Parathyroid adenoma (tissue), 2 donors: ENCODE data around the gene HAUS7.

ENCODE experiments used
- H2AFZ ChIP-seq: fragments of 300-600 bp; sonication (generic); one replicate; pipeline ENCODE4 v1.7.0; 2017; ENCODE audit warnings: antibody characterized with exemption, mild to moderate bottlenecking
- H3K27ac ChIP-seq: fragments of 300-600 bp; sonication (generic); one replicate; pipeline ENCODE4 v1.7.0; 2017
- H3K27me3 ChIP-seq: fragments of 300-600 bp; sonication (generic); one replicate; pipeline ENCODE4 v1.7.0; 2017; ENCODE audit warnings: low read length; ENCODE audit not compliant: control insufficient read depth, insufficient read depth
- H3K36me3 ChIP-seq: fragments of 300-600 bp; sonication (generic); one replicate; pipeline ENCODE4 v1.7.0; 2017; ENCODE audit warnings: low read length; ENCODE audit not compliant: control insufficient read depth, insufficient read depth
- H3K4me1 ChIP-seq: fragments of 300-600 bp; sonication (generic); one replicate; pipeline ENCODE4 v1.7.0; 2017; ENCODE audit warnings: control low read depth
- H3K4me2 ChIP-seq: fragments of 300-600 bp; sonication (generic); one replicate; pipeline ENCODE4 v1.7.0; 2017; ENCODE audit warnings: low read length
- H3K4me3 ChIP-seq: fragments of 300-600 bp; sonication (generic); one replicate; pipeline ENCODE4 v1.7.0; 2017; ENCODE audit warnings: low read depth, low read length
- H3K79me2 ChIP-seq: fragments of 300-600 bp; sonication (generic); one replicate; pipeline ENCODE4 v1.7.0; 2017; ENCODE audit warnings: control low read depth
- H3K9ac ChIP-seq: fragments of 300-600 bp; sonication (generic); one replicate; pipeline ENCODE4 v1.7.0; 2017; ENCODE audit warnings: mild to moderate bottlenecking
- H3K9me3 ChIP-seq: fragments of 300-600 bp; sonication (generic); one replicate; pipeline ENCODE4 v1.7.0; 2017; ENCODE audit warnings: low read length; ENCODE audit not compliant: control insufficient read depth
- CTCF ChIP-seq: fragments of 300-600 bp; sonication (generic); IDR thresholded peaks from one replicate; pipeline ENCODE4 v1.7.0; 2017; ENCODE audit warnings: antibody characterized with exemption, mild to moderate bottlenecking
- donor health status: primary hyperparathyroidism.

Gene HAUS7

GRCh38 chrX:153473126-153473525 is 2.8 kb upstream of the HAUS7 start:
- Histone ChIP-seq H2AFZ (no peak overlapping the region), H3K4me1 (no peaks in the 10 kb centered on the region), H3K4me3 (no peak overlapping the region), H3K36me3 (no peaks in the 10 kb centered on the region), H3K79me2 (no peaks in the 10 kb centered on the region), H3K4me2 (no peak overlapping the region), H3K9me3 (no peaks in the 10 kb centered on the region), H3K27me3 (no peaks in the 10 kb centered on the region), H3K27ac (no peak overlapping the region), H3K9ac (no peak overlapping the region)
- TF ChIP-seq CTCF = no peak

GRCh38 chrX:153471663-153472280 is 1.4 kb upstream of the HAUS7 start:
- no peak for TF ChIP-seq CTCF
- Histone ChIP-seq H3K4me2 (no peak overlapping the region), H3K9me3 (no peaks in the 10 kb centered on the region), H3K27ac (no peak overlapping the region), H3K27me3 (no peaks in the 10 kb centered on the region), H3K79me2 (no peaks in the 10 kb centered on the region), H2AFZ (no peak overlapping the region), H3K9ac (no peak overlapping the region), H3K4me1 (no peaks in the 10 kb centered on the region), H3K4me3 (no peak overlapping the region), H3K36me3 (no peaks in the 10 kb centered on the region)

GRCh38 chrX:153469811-153470410 is 465 bp downstream of the HAUS7 start:
- TF ChIP-seq CTCF = no peak
- Histone ChIP-seq H3K4me1 (no peaks in the 10 kb centered on the region), H3K79me2 (no peaks in the 10 kb centered on the region), H3K4me2 (peak overlapping the region; percentile 82), H3K27ac (peak overlapping the region; percentile 57), H3K4me3 (peak overlapping the region; percentile 65), H3K36me3 (no peaks in the 10 kb centered on the region), H2AFZ (peak overlapping the region; percentile 86), H3K9me3 (no peaks in the 10 kb centered on the region), H3K27me3 (no peaks in the 10 kb centered on the region), H3K9ac (no peak overlapping the region)

DNA sequence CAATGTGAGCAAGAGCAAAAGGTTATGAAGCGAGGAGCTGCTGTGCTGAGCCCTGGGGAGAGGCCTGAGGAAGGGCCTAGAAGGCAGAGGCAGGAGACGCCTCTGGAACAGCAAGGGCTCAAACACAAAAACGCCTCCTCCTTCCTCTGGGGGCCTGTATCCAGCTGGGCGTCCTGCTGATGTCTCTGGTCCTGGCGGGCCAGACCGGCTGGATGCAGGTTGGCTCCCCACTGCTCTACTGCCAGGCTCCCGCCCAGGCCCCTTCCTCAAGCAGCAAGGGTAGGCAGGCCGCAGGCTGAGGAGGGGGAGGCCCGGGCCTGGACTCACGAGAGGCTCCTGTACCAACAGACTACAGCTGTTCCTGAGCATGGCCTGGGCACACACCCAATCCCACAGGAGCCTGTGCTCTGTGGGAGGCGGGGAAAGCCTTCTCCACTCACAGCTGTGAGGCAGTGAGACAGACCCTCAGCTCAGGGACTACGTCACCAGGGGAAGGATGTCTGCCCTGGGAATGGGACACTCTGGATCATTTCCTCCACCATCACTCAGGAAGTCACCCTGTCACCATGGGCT is 2.3 kb downstream of the HAUS7 start:
- H3K9ac ChIP-seq = no peak overlapping the region
- no peaks in the 10 kb centered on the region for H3K79me2 ChIP-seq
- no peak overlapping the region for H3K27ac ChIP-seq
- TF ChIP-seq CTCF = no peak
- no peaks in the 10 kb centered on the region for H3K27me3 ChIP-seq
- H3K9me3 ChIP-seq = no peaks in the 10 kb centered on the region
- H3K4me2 ChIP-seq = no peak overlapping the region
- H3K4me1 ChIP-seq = no peaks in the 10 kb centered on the region
- no peak overlapping the region for H3K4me3 ChIP-seq
- H3K36me3 ChIP-seq = no peaks in the 10 kb centered on the region
- H2AFZ ChIP-seq = no peak overlapping the region
